Astrocyte (in vitro differentiated cells and primary cell): Measurements from ENCODE around the gene TTC34.
"Not testable (repeated sequence)": the region's sequence is repeated elsewhere in the genome, so short reads cannot be mapped to it uniquely, and the experiment has no call there.

Experiments
- CTCF ChIP-seq: IDR thresholded peaks from 2 replicates; pipeline ENCODE4 v1.5.1; 2011; ENCODE audit warnings: low read depth, mild to moderate bottlenecking, inconsistent platforms, low read length, moderate library complexity; ENCODE audit not compliant: insufficient read depth
- EZH2 ChIP-seq: IDR thresholded peaks from 2 replicates; pipeline ENCODE4 v1.6.1; 2012; ENCODE audit warnings: mild to moderate bottlenecking, low read length, inconsistent platforms; ENCODE audit not compliant: insufficient read depth

DNA sequence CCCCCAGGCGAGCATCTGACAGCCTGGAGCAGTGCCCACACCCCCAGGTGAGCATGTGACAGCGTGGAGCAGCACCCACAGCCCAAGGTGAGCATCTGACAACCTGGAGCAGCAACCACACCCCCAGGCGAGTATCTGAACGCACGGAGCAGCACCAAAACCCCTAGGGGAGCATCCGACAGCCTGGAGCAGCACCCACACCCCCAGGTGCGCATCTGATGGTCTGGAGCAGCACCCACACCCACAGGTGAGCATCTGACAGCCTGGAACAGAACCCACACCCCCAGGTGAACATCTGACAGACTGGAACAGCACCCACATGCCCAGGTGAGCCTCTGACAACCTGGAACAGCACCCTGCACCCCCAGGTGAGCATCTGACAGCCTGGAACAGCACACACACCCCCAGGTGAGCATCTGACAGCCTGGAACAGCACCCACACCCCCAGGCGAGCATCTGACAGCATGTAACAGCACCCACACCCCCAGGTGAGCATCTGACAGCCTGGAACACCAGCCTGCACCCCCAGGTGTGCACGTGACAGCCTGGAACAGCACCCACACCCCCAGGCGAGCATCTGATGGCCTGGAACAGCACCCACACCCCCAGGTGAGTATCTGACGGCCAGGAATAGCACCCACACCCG is 148.4 kb downstream of the TTC34 start:
- TF ChIP-seq CTCF, EZH2: not testable (repeated sequence)
